K562 treated with DMSO at 1 percent for 48 hours (cell line): ENCODE data around the gene C2orf49. TPM values are rescaled to one million over a fixed set of nuclear protein-coding genes. Genes with fewer than 3 reads are reported as not detected.

Source experiments
- total RNA-seq: library from RNA; unstranded; fragments of 300-600 nt; gene quantifications from 2 replicates; pipeline ENCODE4 v1.2.3, GENCODE V29; 2022; ENCODE audit warnings: low replicate concordance; ENCODE audit errors: extremely low read depth

C2orf49 gene
- not detected in 2 replicates for total RNA-seq

DNA sequence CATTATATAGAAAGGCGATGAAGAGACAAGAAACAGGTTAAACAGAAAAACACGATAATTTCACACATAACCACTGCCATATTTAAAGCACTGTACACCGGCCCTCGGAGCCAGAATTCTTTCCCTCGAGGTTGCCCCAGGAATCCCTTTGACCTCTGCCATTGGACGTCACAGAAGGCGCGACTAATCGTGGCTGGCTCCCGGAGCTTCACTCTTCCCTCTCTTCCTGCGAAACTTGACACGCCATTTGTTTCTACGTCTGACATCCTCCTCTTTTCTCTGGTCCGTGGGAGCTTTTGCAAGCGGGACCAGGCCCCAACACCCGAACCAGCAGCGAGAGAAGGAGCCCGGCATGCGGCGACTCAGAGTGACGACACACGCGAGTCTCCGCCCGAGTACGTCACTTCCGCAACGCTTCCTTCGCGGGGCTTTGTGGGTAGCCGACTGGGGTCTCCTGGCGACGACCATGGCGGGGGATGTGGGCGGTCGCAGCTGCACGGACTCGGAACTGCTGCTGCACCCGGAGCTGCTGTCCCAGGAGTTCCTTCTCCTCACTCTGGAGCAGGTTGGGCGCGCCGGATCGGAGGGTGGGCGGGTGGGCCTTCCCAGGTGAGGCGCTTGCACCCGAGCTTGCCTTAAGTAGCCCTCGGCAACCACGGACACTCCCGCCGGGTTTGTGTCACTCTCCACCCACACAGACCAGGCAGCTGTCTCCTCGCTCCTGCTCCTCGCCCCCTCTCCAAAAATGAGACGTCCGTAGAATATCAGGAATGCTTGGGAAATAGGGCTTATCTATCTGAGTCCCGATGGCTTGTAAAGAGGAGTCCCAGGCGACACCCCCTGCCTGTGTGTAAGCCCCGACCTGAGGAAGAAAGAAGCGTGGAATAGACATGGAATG is at the start of gene C2orf49:
Gene C2orf49 (plus strand): TSS at position 419 of the 898 bp plus-strand sequence. CDS start 48 bp downstream, at position 467.

DNA sequence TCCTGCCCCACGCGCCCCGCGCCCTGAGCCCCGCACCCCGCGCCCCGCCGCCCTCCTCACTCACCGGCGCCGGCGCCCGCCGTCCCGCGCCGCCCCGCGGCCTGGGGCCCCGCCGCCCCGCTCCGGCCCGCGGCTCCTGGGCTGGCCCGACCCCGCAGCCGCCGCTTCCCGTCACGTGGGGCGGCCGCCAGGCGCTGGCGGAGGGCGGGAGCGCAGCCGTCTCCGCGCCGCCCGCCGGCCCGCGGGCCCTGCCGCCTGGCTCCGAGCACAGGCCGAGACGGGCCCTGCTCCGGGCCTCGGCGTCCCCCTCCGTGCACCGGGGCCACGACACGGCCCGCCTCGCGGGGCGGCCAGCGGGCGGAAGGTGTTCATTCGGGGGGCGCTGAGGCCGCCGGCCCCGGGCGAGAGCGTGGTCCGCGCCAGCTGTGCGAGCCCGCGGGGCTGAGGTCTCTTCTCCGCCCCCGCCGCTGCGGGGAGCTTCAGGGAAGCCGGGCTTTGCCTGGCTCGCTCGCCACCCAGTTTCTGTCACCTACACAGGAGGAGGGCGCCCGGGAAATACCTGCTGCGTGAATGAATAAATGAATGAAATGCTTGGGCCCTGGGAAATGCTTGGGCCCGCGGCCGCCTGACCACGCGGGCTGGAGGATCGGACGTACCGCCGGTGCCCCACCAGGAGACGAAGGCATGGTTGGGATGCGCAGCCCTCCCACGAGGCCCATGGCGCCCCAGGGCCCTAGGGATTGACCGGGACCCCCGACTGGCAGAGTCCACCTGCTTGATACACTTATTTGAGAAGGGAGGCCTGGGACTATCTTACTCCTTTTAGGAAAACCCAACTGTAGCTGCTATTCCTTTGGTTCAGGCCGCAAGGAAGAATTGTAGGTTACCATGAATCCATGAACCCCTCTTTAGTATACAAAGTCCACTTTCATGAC is 7.5 kb upstream of the C2orf49 start, which contains the start of gene TGFBRAP1:
Gene TGFBRAP1 (minus strand): TSS at position 175 of the 935 bp plus-strand sequence. CDS start 21,434 bp downstream, outside the sequence.

DNA sequence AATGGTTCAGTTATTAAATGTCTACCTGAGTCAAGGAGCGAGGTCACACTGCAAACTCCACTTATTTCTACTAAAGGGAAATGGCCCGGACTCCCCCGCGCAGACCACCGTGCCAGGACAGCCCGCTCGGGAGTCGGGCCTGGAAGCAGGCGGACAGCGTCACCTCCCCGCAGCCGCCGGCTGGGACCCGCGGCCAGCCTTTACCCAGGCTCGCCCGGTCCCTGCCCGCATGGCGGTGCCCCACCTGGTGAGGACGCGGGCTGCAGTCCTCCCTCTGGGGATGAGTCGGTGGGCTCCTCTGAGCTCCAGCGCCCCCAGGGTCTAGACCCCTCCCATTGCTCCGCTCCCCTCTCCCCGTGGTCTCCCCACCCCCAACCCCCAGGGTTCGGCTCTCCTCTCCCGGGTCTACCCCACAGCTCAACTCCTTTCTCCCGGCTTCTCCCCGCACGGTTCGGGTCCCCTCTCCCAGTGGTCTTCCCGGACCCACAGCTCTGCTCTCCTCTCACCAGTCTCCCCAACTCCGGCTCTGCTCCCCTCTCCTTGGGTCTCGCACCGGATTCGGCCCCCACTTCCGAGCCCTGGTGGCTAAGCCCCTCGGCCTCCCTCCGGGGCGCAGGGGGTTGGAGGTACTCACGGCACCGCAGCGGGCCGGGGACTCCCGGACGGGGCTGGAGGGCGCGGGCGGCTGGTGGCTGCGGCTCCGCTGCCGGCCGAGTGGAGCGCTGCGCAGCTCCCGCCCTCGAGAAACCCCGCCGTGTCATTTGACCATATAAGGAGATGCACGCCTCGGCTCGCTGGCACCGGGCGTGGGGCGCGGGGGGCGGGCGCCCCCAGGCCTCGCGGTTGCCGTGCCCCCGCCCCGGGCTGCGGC is 61.2 kb downstream of the C2orf49 start, which contains the start of gene FHL2:
Gene FHL2 (minus strand): TSS at position 716 of the 871 bp plus-strand sequence. CDS start 12,535 bp downstream, outside the sequence.

Other genes with a start within 250 kb of the C2orf49 start
- not detected in 2 replicates for gene GPR45, start 95.8 kb upstream of the C2orf49 start, total RNA-seq
- not detected in 2 replicates for gene TGFBRAP1, start 7.8 kb upstream of the C2orf49 start, total RNA-seq
- not detected in 2 replicates for gene FHL2, start 61.5 kb downstream of the C2orf49 start, total RNA-seq